Activated CD8-positive, alpha-beta T cell treated with anti-CD3 and anti-CD28 coated beads for 36 hours (primary cell): Measurements from ENCODE around the gene RAC2. TPM values are rescaled to one million over a fixed set of nuclear protein-coding genes. Genes with fewer than 3 reads are reported as not detected.

Experiments
- ATAC-seq: fragments of 200-7000 bp; cut with Tn5 transposase; one replicate; pipeline ENCODE4 v1.10.0; 2021; ENCODE audit warnings: mild to moderate bottlenecking, moderate library complexity
- CTCF ChIA-PET: fragments of 350-600 bp; sonication (Branson Sonifier 250); formaldehyde crosslinking; loops from one replicate; lab custom pipeline; 2021; ENCODE audit warnings: antibody characterized with exemption; lab: Charles Lee
- POLR2A ChIA-PET: fragments of 350-600 bp; sonication (Branson Sonifier 250); formaldehyde crosslinking; loops from one replicate; lab custom pipeline; 2021; ENCODE audit warnings: antibody characterized with exemption; lab: Charles Lee
- DNase-seq: peaks from one replicate; pipeline ENCODE4 v3.0.0-alpha.2; 2020
- H3K27ac Mint-ChIP-seq: one replicate; pipeline ENCODE4 v1.8.0; 2021; ENCODE audit warnings: mild to moderate bottlenecking, mixed read lengths
- H3K27me3 Mint-ChIP-seq: one replicate; pipeline ENCODE4 v1.8.0; 2021; ENCODE audit warnings: mixed read lengths
- H3K36me3 Mint-ChIP-seq: one replicate; pipeline ENCODE4 v1.8.0; 2021; ENCODE audit warnings: low read depth, mixed read lengths
- H3K4me1 Mint-ChIP-seq: one replicate; pipeline ENCODE4 v1.8.0; 2021; ENCODE audit warnings: low read depth, mixed read lengths
- H3K4me3 Mint-ChIP-seq: one replicate; pipeline ENCODE4 v1.8.0; 2021; ENCODE audit warnings: mild to moderate bottlenecking, moderate library complexity, mixed read lengths
- H3K9me3 Mint-ChIP-seq: one replicate; pipeline ENCODE4 v1.8.0; 2021; ENCODE audit warnings: mixed read lengths
- intact Hi-C: fragments of 100-400 bp; cut with micrococcal nuclease; formaldehyde crosslinking; loops from one replicate; pipeline ENCODE4 v1.10.0; 2022
- total RNA-seq, 2 experiments: library from RNA; stranded (reverse); gene quantifications; one replicate each; pipeline ENCODE4 v1.2.3, GENCODE V29; 2021
- TF ChIP-seq, protein P1 (sequence below): fragments of 200-600 bp; IDR thresholded peaks from one replicate; pipeline ENCODE4 v1.8.0; 2022; ENCODE audit warnings: antibody characterized with exemption, mild to moderate bottlenecking

RAC2 gene
- total RNA-seq, 2 experiments from 2014 or later: 699 to 717 TPM

DNA sequence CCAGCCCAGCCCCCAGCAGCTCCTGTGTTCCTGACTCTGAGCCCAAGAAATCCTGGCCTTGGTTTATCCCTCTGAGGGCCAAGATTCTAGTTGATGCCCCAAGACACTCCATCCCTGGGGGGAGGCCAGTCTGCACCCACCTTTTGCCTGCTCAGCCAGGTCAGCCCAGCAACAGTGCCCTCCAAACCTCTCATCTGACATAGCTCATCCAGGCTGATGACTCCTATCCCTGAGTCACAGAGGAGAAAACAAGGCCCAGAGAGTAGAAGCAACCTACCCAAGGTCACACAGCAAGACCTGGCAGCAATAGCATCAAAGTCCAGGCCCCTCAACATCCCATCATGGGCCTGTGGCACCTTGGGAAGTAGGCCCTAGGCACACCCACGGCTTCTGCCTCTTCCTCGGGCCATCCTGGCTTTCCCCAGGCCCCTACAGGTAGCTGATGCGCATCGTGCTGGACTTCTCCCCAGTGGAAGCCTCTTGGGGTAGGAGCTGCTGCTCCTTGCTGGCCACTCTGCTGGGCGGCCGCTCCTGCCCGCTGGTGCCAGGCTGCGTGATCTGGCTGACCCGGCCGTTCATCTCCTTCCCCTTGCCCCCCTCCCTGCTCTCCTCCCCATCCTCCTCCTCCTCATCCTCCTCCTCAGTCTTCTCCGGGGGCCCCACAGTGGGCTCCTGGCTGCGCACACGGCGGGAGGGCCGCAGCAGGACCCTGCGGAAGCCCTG lies 37.8 kb downstream of the RAC2 start:
- no peaks in the 10 kb centered on the region for H3K36me3 Mint-ChIP-seq
- DNase-seq (peak; percentile 7), ATAC-seq (no peak)
- POLR2A ChIA-PET: interaction anchor here (0.8 to 2.4 kb wide), 5 partner anchors 11 to 86 kb away, joined by 3 to 9 read pairs (median 5); no protein-coding TSS in a partner anchor
- CTCF ChIA-PET: interaction anchor here (1.5 to 3.4 kb wide), 2 partner anchors 11 to 54 kb away, joined by 6 to 13 read pairs; no protein-coding TSS in a partner anchor
- H3K9me3 Mint-ChIP-seq: no peaks in the 10 kb centered on the region
- no peaks in the 10 kb centered on the region for H3K27me3 Mint-ChIP-seq
- TF ChIP-seq, protein P1, sequence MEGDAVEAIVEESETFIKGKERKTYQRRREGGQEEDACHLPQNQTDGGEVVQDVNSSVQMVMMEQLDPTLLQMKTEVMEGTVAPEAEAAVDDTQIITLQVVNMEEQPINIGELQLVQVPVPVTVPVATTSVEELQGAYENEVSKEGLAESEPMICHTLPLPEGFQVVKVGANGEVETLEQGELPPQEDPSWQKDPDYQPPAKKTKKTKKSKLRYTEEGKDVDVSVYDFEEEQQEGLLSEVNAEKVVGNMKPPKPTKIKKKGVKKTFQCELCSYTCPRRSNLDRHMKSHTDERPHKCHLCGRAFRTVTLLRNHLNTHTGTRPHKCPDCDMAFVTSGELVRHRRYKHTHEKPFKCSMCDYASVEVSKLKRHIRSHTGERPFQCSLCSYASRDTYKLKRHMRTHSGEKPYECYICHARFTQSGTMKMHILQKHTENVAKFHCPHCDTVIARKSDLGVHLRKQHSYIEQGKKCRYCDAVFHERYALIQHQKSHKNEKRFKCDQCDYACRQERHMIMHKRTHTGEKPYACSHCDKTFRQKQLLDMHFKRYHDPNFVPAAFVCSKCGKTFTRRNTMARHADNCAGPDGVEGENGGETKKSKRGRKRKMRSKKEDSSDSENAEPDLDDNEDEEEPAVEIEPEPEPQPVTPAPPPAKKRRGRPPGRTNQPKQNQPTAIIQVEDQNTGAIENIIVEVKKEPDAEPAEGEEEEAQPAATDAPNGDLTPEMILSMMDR: no peak
- H3K4me1 Mint-ChIP-seq: peaks cover 49% of the 10 kb centered on the region
- intact Hi-C loops: no loop called here
- H3K27ac Mint-ChIP-seq: no peak overlapping the region
- H3K4me3 Mint-ChIP-seq: no peak overlapping the region

DNA sequence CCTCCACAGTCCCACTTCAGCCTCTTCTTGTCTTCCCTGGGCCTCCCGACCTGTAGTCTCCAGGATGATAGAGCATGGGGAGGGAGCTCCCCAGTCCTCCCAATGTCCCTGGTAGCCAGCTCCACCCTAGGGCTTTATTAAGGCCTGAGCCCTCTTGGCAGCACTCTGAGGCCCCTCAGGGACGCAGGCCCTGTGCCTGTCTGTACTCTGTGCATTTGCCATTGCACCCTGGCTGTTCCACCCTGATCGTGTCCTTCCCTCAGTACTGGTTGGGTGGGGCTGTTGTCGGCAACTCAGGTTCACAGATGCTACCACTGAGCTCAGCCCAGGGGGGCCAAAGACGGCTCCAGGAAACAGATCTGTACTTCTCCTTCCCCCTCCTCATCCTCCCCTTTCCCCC lies 39.0 kb downstream of the RAC2 start:
- no peak for ATAC-seq
- peak; percentile 8 for DNase-seq
- H3K27ac Mint-ChIP-seq: no peak overlapping the region
- H3K36me3 Mint-ChIP-seq: no peaks in the 10 kb centered on the region
- H3K4me1 Mint-ChIP-seq: peaks cover 57% of the 10 kb centered on the region
- H3K9me3 Mint-ChIP-seq: no peaks in the 10 kb centered on the region
- TF ChIP-seq, protein P1: no peak
- ChIA-PET CTCF (interaction anchor here (1.5 to 3.4 kb wide), 2 partner anchors 12 to 55 kb away, joined by 6 to 13 read pairs; no protein-coding TSS in a partner anchor), POLR2A (interaction anchor here (1.2 to 1.6 kb wide), 2 partner anchors 17 to 38 kb away, joined by 3 to 9 read pairs; no protein-coding TSS in a partner anchor)
- no peaks in the 10 kb centered on the region for H3K27me3 Mint-ChIP-seq
- intact Hi-C loops: no loop called here
- H3K4me3 Mint-ChIP-seq: no peak overlapping the region

DNA sequence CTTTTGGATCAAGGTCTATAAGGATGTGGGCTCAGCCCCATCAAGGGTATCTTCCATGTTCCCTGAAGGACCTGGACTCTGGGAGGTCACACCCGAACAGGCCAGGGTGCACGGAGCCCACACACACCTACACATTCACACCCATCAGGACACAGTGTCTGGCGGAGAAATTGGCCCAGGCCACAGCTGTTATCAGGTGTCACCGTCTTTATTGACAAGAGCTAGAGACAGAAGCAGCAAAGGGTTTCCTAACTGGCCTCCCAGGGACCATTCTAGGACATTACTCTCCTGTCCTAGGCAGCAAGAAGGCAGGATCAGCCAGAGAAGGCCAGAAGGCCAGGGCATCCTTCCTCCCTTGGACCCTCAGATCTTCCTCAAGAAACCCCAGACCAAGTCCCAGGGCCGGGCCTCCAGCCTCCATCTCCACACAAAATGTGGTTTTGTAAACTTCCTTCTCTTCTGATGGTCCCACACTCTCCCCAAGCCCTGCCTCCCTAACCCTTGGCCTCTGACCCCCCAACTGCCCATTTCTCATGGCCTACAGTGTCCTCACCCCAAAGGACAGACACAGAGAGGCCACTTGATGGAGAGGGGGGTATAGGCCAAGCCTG lies 39.9 kb downstream of the RAC2 start:
- H3K4me1 Mint-ChIP-seq: peaks cover 63% of the 10 kb centered on the region

DNA sequence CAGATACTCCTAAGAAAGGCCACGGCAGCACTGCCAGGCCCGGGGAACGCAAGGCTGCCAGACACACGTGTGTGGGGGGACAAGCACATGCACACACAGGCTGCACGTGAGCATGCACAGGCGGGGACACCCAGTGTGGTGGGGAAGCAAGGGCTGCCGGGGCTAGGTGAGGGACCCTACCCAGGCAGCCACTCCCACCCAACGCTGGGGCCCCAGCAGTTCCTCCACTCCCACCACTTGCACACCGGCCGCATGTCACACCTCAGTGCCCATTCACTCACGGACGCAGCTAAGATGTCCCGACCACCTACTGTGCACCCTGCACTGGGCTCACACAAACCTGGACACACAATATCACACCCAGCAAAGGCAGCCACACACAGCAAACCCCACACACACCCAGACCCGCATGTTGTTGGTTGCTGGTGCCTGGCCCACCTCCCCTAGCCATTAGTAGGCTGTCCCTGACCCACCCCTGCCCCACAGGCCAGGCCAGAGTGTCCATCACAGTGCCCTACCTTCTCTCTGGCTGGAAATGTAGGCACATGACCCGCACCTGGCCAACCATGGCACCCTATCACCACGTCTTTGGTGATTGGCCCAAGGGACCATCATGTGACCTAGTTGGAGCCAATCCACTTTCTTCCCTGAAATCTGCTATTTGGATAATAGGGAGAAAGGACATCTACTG lies 40.6 kb downstream of the RAC2 start:
- CTCF ChIA-PET: no interaction called here
- POLR2A ChIA-PET: no interaction called here
- Mint-ChIP-seq H3K9me3 (no peaks in the 10 kb centered on the region), H3K27me3 (no peaks in the 10 kb centered on the region), H3K4me3 (no peak overlapping the region), H3K27ac (no peak overlapping the region), H3K4me1 (peaks cover 57% of the 10 kb centered on the region), H3K36me3 (no peaks in the 10 kb centered on the region)
- DNase-seq (peak; percentile 11), ATAC-seq (no peak)
- TF ChIP-seq, protein P1: no peak
- intact Hi-C loops: no loop called here

More for the DNA sequence above, 39.9 kb downstream of the RAC2 start:
- H3K9me3 Mint-ChIP-seq: no peaks in the 10 kb centered on the region
- POLR2A ChIA-PET: no interaction called here
- H3K27ac Mint-ChIP-seq: no peak overlapping the region
- H3K36me3 Mint-ChIP-seq: no peaks in the 10 kb centered on the region
- intact Hi-C loops: no loop called here
- ATAC-seq (no peak), DNase-seq (peak; percentile 1)
- H3K27me3 Mint-ChIP-seq: no peaks in the 10 kb centered on the region
- H3K4me3 Mint-ChIP-seq: no peak overlapping the region
- CTCF ChIA-PET: no interaction called here
- TF ChIP-seq, protein P1: no peak
